ENCODE measurements around the gene MTO1. TPM values are rescaled to one million over a fixed set of nuclear protein-coding genes. Genes with fewer than 3 reads are reported as not detected.
"Not testable (repeated sequence)": the region's sequence is repeated elsewhere in the genome, so short reads cannot be mapped to it uniquely, and the experiment has no call there.

MTO1 gene
- total RNA-seq, 1 donor from 2014 or later: 26.5 TPM

- Mint-ChIP-seq H3K27ac (ENCODE audit: unreplicated experiment) (no peak overlapping the region), H3K36me3 (ENCODE audit: low read depth) (no peaks in the 10 kb centered on the region), H3K4me3 (no peak overlapping the region), H3K9me3 (no peaks in the 10 kb centered on the region), H3K27me3 (ENCODE audit: low read depth) (no peaks in the 10 kb centered on the region), H3K4me1 (no peaks in the 10 kb centered on the region)
- no peak for DNase-seq (ENCODE audit: low read depth, low spot score)
- TF ChIP-seq CTCF (conservative IDR thresholded peaks at IDR 0.05): no peak
Observed at GRCh38 chr6:73443555-73443954, 18.0 kb upstream of the MTO1 start.

GRCh38 chr6:73451223-73452106 is 10.1 kb upstream of the MTO1 start:
- Mint-ChIP-seq H3K9me3 (peaks cover 2% of the 10 kb centered on the region), H3K27ac (ENCODE audit: unreplicated experiment) (no peak overlapping the region), H3K4me3 (peak overlapping the region; percentile 62), H3K36me3 (ENCODE audit: low read depth) (no peaks in the 10 kb centered on the region), H3K4me1 (no peaks in the 10 kb centered on the region), H3K27me3 (ENCODE audit: low read depth) (peaks cover 17% of the 10 kb centered on the region)
- peak; percentile 8 for DNase-seq (ENCODE audit: low read depth, low spot score)
- no peak for TF ChIP-seq CTCF (conservative IDR thresholded peaks at IDR 0.05)

- H3K27me3 Mint-ChIP-seq (ENCODE audit: low read depth): peaks cover 17% of the 10 kb centered on the region
- peaks cover 2% of the 10 kb centered on the region for H3K9me3 Mint-ChIP-seq
- no peaks in the 10 kb centered on the region for H3K36me3 Mint-ChIP-seq (ENCODE audit: low read depth)
- TF ChIP-seq CTCF (conservative IDR thresholded peaks at IDR 0.05): no peak
- H3K4me3 Mint-ChIP-seq: peak within 1 kb of the TSS; percentile 62
- DNase-seq (ENCODE audit: low read depth, low spot score): no peak
- no peak within 1 kb of the TSS for H3K27ac Mint-ChIP-seq (ENCODE audit: unreplicated experiment)
- no peaks in the 10 kb centered on the region for H3K4me1 Mint-ChIP-seq
Observed at GRCh38 chr6:73452107-73452461, 9.5 kb upstream of the MTO1 start, which contains the start of gene CGAS. TSS of gene CGAS (minus strand) at chr6:73452297. CDS start at chr6:73452181, 116 bp downstream.

GRCh38 chr6:73455865-73456629 is 5.5 kb upstream of the MTO1 start:
- Mint-ChIP-seq H3K4me1 (peaks cover 14% of the 10 kb centered on the region), H3K4me3 (no peak overlapping the region), H3K9me3 (no peaks in the 10 kb centered on the region), H3K27me3 (ENCODE audit: low read depth) (peaks cover 5% of the 10 kb centered on the region), H3K27ac (ENCODE audit: unreplicated experiment) (no peak overlapping the region), H3K36me3 (ENCODE audit: low read depth) (no peaks in the 10 kb centered on the region)
- no peak for DNase-seq (ENCODE audit: low read depth, low spot score)
- TF ChIP-seq CTCF (conservative IDR thresholded peaks at IDR 0.05): no peak

GRCh38 chr6:73459474-73459873 is 2.1 kb upstream of the MTO1 start:
- not testable (repeated sequence) for H3K36me3 Mint-ChIP-seq (ENCODE audit: low read depth); DNase-seq (ENCODE audit: low read depth, low spot score); H3K27me3 Mint-ChIP-seq (ENCODE audit: low read depth); H3K9me3 Mint-ChIP-seq
- H3K27ac Mint-ChIP-seq (ENCODE audit: unreplicated experiment): peak overlapping the region; percentile 87
- peak overlapping the region; percentile 73 for H3K4me3 Mint-ChIP-seq
- H3K4me1 Mint-ChIP-seq: peaks cover 26% of the 10 kb centered on the region

All from neural crest cell (in vitro differentiated cells).